Fibroblast of lung (primary cell): ENCODE measurements around the gene VCP. TPM values are rescaled to one million over a fixed set of nuclear protein-coding genes. Genes with fewer than 3 reads are reported as not detected.

Source experiments
- DNase-seq, 2 donors: peaks; one replicate each; pipeline versions ENCODE4 v3.0.0 to v3.0.0-alpha.2; 2010; ENCODE audit warnings: low read depth in 2 of 2
- H2AFZ ChIP-seq: 2 replicates; pipeline ENCODE4 v1.5.1; 2012; ENCODE audit warnings: low read length, control low read depth, inconsistent platforms
- H3K27ac ChIP-seq: 2 replicates; pipeline ENCODE4 v1.5.1; 2011; ENCODE audit warnings: low read length, control low read depth; ENCODE audit not compliant: insufficient read depth
- H3K27me3 ChIP-seq: 2 replicates; pipeline ENCODE4 v1.5.1; 2011; ENCODE audit warnings: mild to moderate bottlenecking, low read length; ENCODE audit not compliant: control insufficient read depth, insufficient read depth
- H3K36me3 ChIP-seq: 2 replicates; pipeline ENCODE4 v1.5.1; 2011; ENCODE audit warnings: low read length; ENCODE audit not compliant: control insufficient read depth, insufficient read depth
- H3K4me1 ChIP-seq: 2 replicates; pipeline ENCODE4 v1.5.1; 2011; ENCODE audit warnings: low read length; ENCODE audit not compliant: control insufficient read depth, insufficient read depth; ENCODE audit errors: extremely low read depth
- H3K4me2 ChIP-seq: 2 replicates; pipeline ENCODE4 v1.5.1; 2011; ENCODE audit warnings: low read length, control low read depth; ENCODE audit not compliant: insufficient read depth; ENCODE audit errors: extremely low read depth
- H3K4me3 ChIP-seq, 4 experiments: fragments of 200-600 bp in 1 of 4; sonication (generic) in 1 of 4; replicated peaks in 1 of 4; 2 replicates each; pipeline ENCODE4 v1.5.1; 2011 to 2016; ENCODE audit warnings: low read length in 4 of 4, low read depth in 3 of 4, mild to moderate bottlenecking in 3 of 4, control low read depth in 2 of 4, inconsistent platforms in 1 of 4, mixed read lengths in 1 of 4; ENCODE audit not compliant: insufficient read depth in 1 of 4; ENCODE audit errors: control extremely low read depth in 1 of 4
- H3K79me2 ChIP-seq: 2 replicates; pipeline ENCODE4 v1.5.1; 2012; ENCODE audit warnings: mild to moderate bottlenecking, low read length, inconsistent platforms; ENCODE audit not compliant: control insufficient read depth, insufficient read depth
- H3K9ac ChIP-seq: 2 replicates; pipeline ENCODE4 v1.5.1; 2011; ENCODE audit warnings: mild to moderate bottlenecking, low read length, control low read depth; ENCODE audit not compliant: insufficient read depth
- H3K9me3 ChIP-seq: 2 replicates; pipeline ENCODE4 v1.5.1; 2012; ENCODE audit warnings: low read depth, low read length; ENCODE audit not compliant: control insufficient read depth, insufficient read depth
- H4K20me1 ChIP-seq: 2 replicates; pipeline ENCODE4 v1.5.1; 2011; ENCODE audit warnings: low read length; ENCODE audit not compliant: control insufficient read depth, insufficient read depth; ENCODE audit errors: extremely low read depth
- CTCF ChIP-seq, 2 donors: IDR thresholded peaks in 1 of 2; conservative IDR thresholded peaks in 1 of 2; 1 replicate in 1 of 2; 2 replicates in 1 of 2; pipeline ENCODE4 v1.5.1; 2011 to 2012; ENCODE audit warnings: low read length in 2 of 2, control low read depth in 1 of 2, inconsistent platforms in 1 of 2, low read depth in 1 of 2, mild to moderate bottlenecking in 1 of 2
- EZH2 ChIP-seq: IDR thresholded peaks from 2 replicates; pipeline ENCODE4 v1.5.1; 2012; ENCODE audit warnings: low read length, control low read depth, mild to moderate bottlenecking; ENCODE audit errors: missing control alignments
- polyA plus RNA-seq, 2 donors: library from polyadenylated mRNA; depleted of rRNA in 1 of 2; stranded (reverse) in 1 of 2; unstranded in 1 of 2; fragments of >200 nt; gene quantifications; 2 replicates each; pipeline ENCODE4 v1.2.1, GENCODE V29; 2011 to 2012; ENCODE audit warnings: missing spikeins in 1 of 2
- total RNA-seq: library from RNA; depleted of rRNA; stranded (reverse); fragments of >200 nt; gene quantifications from 2 replicates; pipeline ENCODE4 v1.2.1, GENCODE V29; 2014

Gene VCP
- total and polyA plus RNA-seq, 2 donors (not counting 1 experiment from before 2014, with no cell fraction given), result 298 to 340 TPM

GRCh38 chr9:35014517-35014916 lies 57.9 kb downstream of the VCP start:
- Histone ChIP-seq H3K79me2 (no peaks in the 10 kb centered on the region), H3K9me3 (no peaks in the 10 kb centered on the region), H3K4me2 (no peak overlapping the region), H2AFZ (no peak overlapping the region), H3K4me3 (no peak overlapping the region), H4K20me1 (no peaks in the 10 kb centered on the region), H3K4me1 (no peaks in the 10 kb centered on the region), H3K27me3 (no peaks in the 10 kb centered on the region), H3K27ac (no peak overlapping the region), H3K36me3 (no peaks in the 10 kb centered on the region), H3K9ac (no peak overlapping the region)
- DNase-seq, result no peak
- no peak for TF ChIP-seq EZH2
- TF ChIP-seq CTCF (conservative IDR thresholded peaks at IDR 0.05 in 1 of 2, IDR thresholded peaks at IDR 0.05 in 1 of 2; ENCODE audit: low read depth in 1 of 2, low read length in 2 of 2), result no peak

- no peak overlapping the region for H3K27ac ChIP-seq
- H3K79me2 ChIP-seq, result no peaks in the 10 kb centered on the region
- TF ChIP-seq EZH2 (no peak), CTCF (conservative IDR thresholded peaks at IDR 0.05 in 1 of 2, IDR thresholded peaks at IDR 0.05 in 1 of 2; ENCODE audit: low read depth in 1 of 2, low read length in 2 of 2) (no peak)
- no peak for DNase-seq
- H3K9me3 ChIP-seq, result no peaks in the 10 kb centered on the region
- H3K4me3 ChIP-seq, result no peak overlapping the region
- H3K4me1 ChIP-seq, result no peaks in the 10 kb centered on the region
- H4K20me1 ChIP-seq, result no peaks in the 10 kb centered on the region
- H3K4me2 ChIP-seq, result no peak overlapping the region
- H2AFZ ChIP-seq, result no peak overlapping the region
- no peaks in the 10 kb centered on the region for H3K36me3 ChIP-seq
- no peak overlapping the region for H3K9ac ChIP-seq
- no peaks in the 10 kb centered on the region for H3K27me3 ChIP-seq
Measured at GRCh38 chr9:35010351-35010958, 62.0 kb downstream of the VCP start.

Other genes with a start within 250 kb of the VCP start
- under 0.01 and 0.17 TPM in 2 replicates for gene PHF24, start 114.3 kb downstream of the VCP start, total RNA-seq
- not detected in 2 replicates for gene PHF24, start 114.3 kb downstream of the VCP start, polyA plus RNA-seq
- 7.4 and 9.9 TPM in 2 replicates for gene DNAJB5, start 82.9 kb downstream of the VCP start, total RNA-seq
- gene DNAJB5, start 82.9 kb downstream of the VCP start, polyA plus RNA-seq, result 7.8 and 8.1 TPM in 2 replicates
- gene FANCG, start 7.3 kb upstream of the VCP start, total RNA-seq, result 9.2 and 12.2 TPM in 2 replicates
- gene FANCG, start 7.3 kb upstream of the VCP start, polyA plus RNA-seq, result 6.6 and 19.4 TPM in 2 replicates
- gene PIGO, start 24.0 kb upstream of the VCP start, total RNA-seq, result 7.4 and 14.0 TPM in 2 replicates
- gene PIGO, start 24.0 kb upstream of the VCP start, polyA plus RNA-seq, result 14.8 and 18.6 TPM in 2 replicates
- gene STOML2, start 30.5 kb upstream of the VCP start, total RNA-seq, result 170 and 178 TPM in 2 replicates
- 94.0 and 144 TPM in 2 replicates for gene STOML2, start 30.5 kb upstream of the VCP start, polyA plus RNA-seq
- gene ATOSB, start 43.2 kb upstream of the VCP start, total RNA-seq, result 8.7 and 18.2 TPM in 2 replicates
- gene ATOSB, start 43.2 kb upstream of the VCP start, polyA plus RNA-seq, result 24.5 and 25.4 TPM in 2 replicates
- 20.8 and 38.3 TPM in 2 replicates for gene UNC13B, start 89.4 kb upstream of the VCP start, total RNA-seq
- 9.7 and 21.6 TPM in 2 replicates for gene UNC13B, start 89.4 kb upstream of the VCP start, polyA plus RNA-seq